ENCODE measurements around the gene PAK5. TPM values are rescaled to one million over a fixed set of nuclear protein-coding genes. Genes with fewer than 3 reads are reported as not detected.

PAK5 gene
- total RNA-seq (2014; rRNA removed; shearing (Covaris generic)), result 0.03 and 0.22 TPM in 2 replicates

GRCh38 chr20:9838378-9839295 lies at the start of gene PAK5:
TSS of gene PAK5 (minus strand) at chr20:9839076. CDS start at chr20:9644328, 194,748 bp downstream.
- no peaks in the 10 kb centered on the region for H3K36me3 ChIP-seq (replicated peaks; ENCODE audit: control insufficient read depth, insufficient read depth, low read length)
- peak within 1 kb of the TSS; percentile 57 for H3K4me3 ChIP-seq (ENCODE audit: insufficient read depth, low read depth, low read length)
- DNase-seq, result peak; percentile 93
- peaks cover 21% of the 10 kb centered on the region for H3K27me3 ChIP-seq (ENCODE audit: control insufficient read depth, insufficient read depth, low read length)

GRCh38 chr20:9887706-9888105 lies 48.8 kb upstream of the PAK5 start:
- no peaks in the 10 kb centered on the region for H3K27me3 ChIP-seq (ENCODE audit: control insufficient read depth, insufficient read depth, low read length)
- H3K36me3 ChIP-seq (replicated peaks; ENCODE audit: control insufficient read depth, insufficient read depth, low read length), result no peaks in the 10 kb centered on the region
- no peak for DNase-seq
- no peak overlapping the region for H3K4me3 ChIP-seq (ENCODE audit: insufficient read depth, low read depth, low read length)

- H3K27me3 ChIP-seq (ENCODE audit: control insufficient read depth, insufficient read depth, low read length), result no peaks in the 10 kb centered on the region
- DNase-seq, result no peak
- no peaks in the 10 kb centered on the region for H3K36me3 ChIP-seq (replicated peaks; ENCODE audit: control insufficient read depth, insufficient read depth, low read length)
- H3K4me3 ChIP-seq (ENCODE audit: insufficient read depth, low read depth, low read length), result no peak overlapping the region
Observed at GRCh38 chr20:9886227-9886626, 47.4 kb upstream of the PAK5 start.

- no peaks in the 10 kb centered on the region for H3K36me3 ChIP-seq (replicated peaks; ENCODE audit: control insufficient read depth, insufficient read depth, low read length)
- H3K27me3 ChIP-seq (ENCODE audit: control insufficient read depth, insufficient read depth, low read length), result no peaks in the 10 kb centered on the region
- peak; percentile 3 for DNase-seq
- no peak overlapping the region for H3K4me3 ChIP-seq (ENCODE audit: insufficient read depth, low read depth, low read length)
Observed at GRCh38 chr20:9884666-9885065, 45.8 kb upstream of the PAK5 start.

GRCh38 chr20:9884061-9884460 lies 45.2 kb upstream of the PAK5 start:
- no peak overlapping the region for H3K4me3 ChIP-seq (ENCODE audit: insufficient read depth, low read depth, low read length)
- DNase-seq, result peak; percentile 25
- H3K36me3 ChIP-seq (replicated peaks; ENCODE audit: control insufficient read depth, insufficient read depth, low read length), result no peaks in the 10 kb centered on the region
- H3K27me3 ChIP-seq (ENCODE audit: control insufficient read depth, insufficient read depth, low read length), result no peaks in the 10 kb centered on the region

- H3K4me3 ChIP-seq (ENCODE audit: insufficient read depth, low read depth, low read length), result no peak overlapping the region
- no peaks in the 10 kb centered on the region for H3K36me3 ChIP-seq (replicated peaks; ENCODE audit: control insufficient read depth, insufficient read depth, low read length)
- no peak for DNase-seq
- H3K27me3 ChIP-seq (ENCODE audit: control insufficient read depth, insufficient read depth, low read length), result no peaks in the 10 kb centered on the region
Observed at GRCh38 chr20:9877932-9878495, 39.1 kb upstream of the PAK5 start.

- Histone ChIP-seq H3K27me3 (ENCODE audit: control insufficient read depth, insufficient read depth, low read length) (no peaks in the 10 kb centered on the region), H3K36me3 (replicated peaks; ENCODE audit: control insufficient read depth, insufficient read depth, low read length) (no peaks in the 10 kb centered on the region), H3K4me3 (ENCODE audit: insufficient read depth, low read depth, low read length) (no peak overlapping the region)
- DNase-seq, result no peak
Observed at GRCh38 chr20:9867196-9867980, 28.5 kb upstream of the PAK5 start.

GRCh38 chr20:9852566-9852965 lies 13.7 kb upstream of the PAK5 start:
- Histone ChIP-seq H3K27me3 (ENCODE audit: control insufficient read depth, insufficient read depth, low read length) (no peaks in the 10 kb centered on the region), H3K36me3 (replicated peaks; ENCODE audit: control insufficient read depth, insufficient read depth, low read length) (no peaks in the 10 kb centered on the region), H3K4me3 (ENCODE audit: insufficient read depth, low read depth, low read length) (no peak overlapping the region)
- no peak for DNase-seq

- Histone ChIP-seq H3K36me3 (replicated peaks; ENCODE audit: control insufficient read depth, insufficient read depth, low read length) (no peaks in the 10 kb centered on the region), H3K27me3 (ENCODE audit: control insufficient read depth, insufficient read depth, low read length) (peaks cover 21% of the 10 kb centered on the region), H3K4me3 (ENCODE audit: insufficient read depth, low read depth, low read length) (no peak overlapping the region)
- no peak for DNase-seq
Observed at GRCh38 chr20:9839626-9840025, 750 bp upstream of the PAK5 start.

GRCh38 chr20:9838035-9838377 lies 870 bp downstream of the PAK5 start:
- Histone ChIP-seq H3K36me3 (replicated peaks; ENCODE audit: control insufficient read depth, insufficient read depth, low read length) (no peaks in the 10 kb centered on the region), H3K27me3 (ENCODE audit: control insufficient read depth, insufficient read depth, low read length) (peaks cover 21% of the 10 kb centered on the region), H3K4me3 (ENCODE audit: insufficient read depth, low read depth, low read length) (peak overlapping the region; percentile 57; the same call in 1 of the 2 replicates)
- DNase-seq, result no peak

GRCh38 chr20:9837634-9838033 lies 1.2 kb downstream of the PAK5 start:
- Histone ChIP-seq H3K36me3 (replicated peaks; ENCODE audit: control insufficient read depth, insufficient read depth, low read length) (no peaks in the 10 kb centered on the region), H3K27me3 (ENCODE audit: control insufficient read depth, insufficient read depth, low read length) (peaks cover 21% of the 10 kb centered on the region), H3K4me3 (ENCODE audit: insufficient read depth, low read depth, low read length) (no peak overlapping the region)
- DNase-seq, result peak; percentile 5

GRCh38 chr20:9835302-9835701 lies 3.6 kb downstream of the PAK5 start:
- Histone ChIP-seq H3K27me3 (ENCODE audit: control insufficient read depth, insufficient read depth, low read length) (peaks cover 21% of the 10 kb centered on the region), H3K36me3 (replicated peaks; ENCODE audit: control insufficient read depth, insufficient read depth, low read length) (no peaks in the 10 kb centered on the region), H3K4me3 (ENCODE audit: insufficient read depth, low read depth, low read length) (no peak overlapping the region)
- no peak for DNase-seq

- H3K27me3 ChIP-seq (ENCODE audit: control insufficient read depth, insufficient read depth, low read length), result peaks cover 1% of the 10 kb centered on the region; the same call in 1 of the 2 replicates
- no peak for DNase-seq
- H3K36me3 ChIP-seq (replicated peaks; ENCODE audit: control insufficient read depth, insufficient read depth, low read length), result no peaks in the 10 kb centered on the region
- no peak overlapping the region for H3K4me3 ChIP-seq (ENCODE audit: insufficient read depth, low read depth, low read length)
Observed at GRCh38 chr20:9831032-9831431, 7.8 kb downstream of the PAK5 start.

GRCh38 chr20:9829835-9830234 lies 9.0 kb downstream of the PAK5 start:
- Histone ChIP-seq H3K36me3 (replicated peaks; ENCODE audit: control insufficient read depth, insufficient read depth, low read length) (no peaks in the 10 kb centered on the region), H3K4me3 (ENCODE audit: insufficient read depth, low read depth, low read length) (no peak overlapping the region), H3K27me3 (ENCODE audit: control insufficient read depth, insufficient read depth, low read length) (no peaks in the 10 kb centered on the region)
- DNase-seq, result peak; percentile 10
